Right renal pelvis (tissue), 4 donors: ENCODE measurements around the gene RUSC2. TPM values are rescaled to one million over a fixed set of nuclear protein-coding genes. Genes with fewer than 3 reads are reported as not detected.
"Not testable (repeated sequence)": the region's sequence is repeated elsewhere in the genome, so short reads cannot be mapped to it uniquely, and the experiment has no call there.

Source experiments
- DNase-seq, 4 donors: peaks; one replicate each; pipeline ENCODE4 v3.0.0-alpha.2; 2013; ENCODE audit warnings: low read depth in 4 of 4, low spot score in 3 of 4, missing footprints in 1 of 4
- polyA plus RNA-seq, 4 donors: library from polyadenylated mRNA; unstranded; fragments of 120-200 nt; gene quantifications; one replicate each; pipeline ENCODE4 v1.2.1, GENCODE V29; 2013; ENCODE audit not compliant: insufficient read length in 4 of 4

The RUSC2 gene
- polyA plus RNA-seq, 4 donors = 17.7 to 20.7 (median 19.2) TPM

- peak in 1 of 4 donors; percentile 18 for DNase-seq
Observed at GRCh38 chr9:35490155-35490909, 421 bp downstream of the RUSC2 start.

DNA sequence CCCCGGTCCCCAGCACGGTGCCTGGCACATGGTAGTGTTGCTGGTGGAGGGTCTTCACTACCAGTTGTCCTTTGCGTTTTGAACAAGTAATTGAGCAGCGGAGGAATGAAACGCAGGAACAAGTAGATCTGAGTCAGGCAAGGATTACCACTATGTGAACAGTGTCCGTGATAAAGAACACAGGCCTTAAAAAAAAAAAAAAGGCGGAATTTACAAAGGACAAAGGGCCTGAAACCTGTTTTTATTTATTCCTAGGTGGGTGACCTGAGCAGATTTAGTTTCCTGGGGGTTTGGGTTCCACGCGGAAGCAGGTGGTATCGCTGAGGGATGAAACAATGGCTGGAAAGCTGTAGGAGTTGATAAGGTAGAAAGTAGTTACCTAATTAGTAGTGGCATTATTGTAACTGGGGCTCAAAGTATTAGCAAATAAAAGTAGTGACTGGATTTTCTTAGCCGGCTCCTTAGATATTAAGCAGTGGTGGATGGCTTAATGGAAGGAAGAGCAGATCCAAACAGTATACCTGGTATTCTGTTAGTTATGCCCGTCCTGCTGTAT is 1.1 kb downstream of the RUSC2 start:
- no peak for DNase-seq

DNA sequence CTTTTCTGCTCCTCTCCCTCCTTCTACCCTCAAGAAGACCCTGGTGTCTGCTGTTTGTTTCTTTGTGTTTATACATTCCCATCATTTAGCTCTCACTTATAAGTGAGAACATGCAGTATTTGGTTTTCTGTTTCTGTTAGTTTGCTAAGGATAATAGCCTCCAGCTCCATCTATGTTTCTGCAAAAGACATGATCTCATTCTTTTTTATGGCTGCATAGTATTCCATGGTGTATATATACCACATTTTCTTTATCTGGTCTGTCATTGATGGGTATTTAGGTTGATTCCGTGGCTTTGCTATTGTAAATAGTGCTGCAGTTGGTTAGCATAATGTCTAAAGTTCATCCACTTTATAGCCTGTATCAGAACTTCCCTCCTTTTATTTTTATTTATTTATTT is 3.2 kb downstream of the RUSC2 start:
- not testable (repeated sequence) for DNase-seq

- DNase-seq = no peak
Observed at GRCh38 chr9:35495984-35496383, 6.1 kb downstream of the RUSC2 start.

DNA sequence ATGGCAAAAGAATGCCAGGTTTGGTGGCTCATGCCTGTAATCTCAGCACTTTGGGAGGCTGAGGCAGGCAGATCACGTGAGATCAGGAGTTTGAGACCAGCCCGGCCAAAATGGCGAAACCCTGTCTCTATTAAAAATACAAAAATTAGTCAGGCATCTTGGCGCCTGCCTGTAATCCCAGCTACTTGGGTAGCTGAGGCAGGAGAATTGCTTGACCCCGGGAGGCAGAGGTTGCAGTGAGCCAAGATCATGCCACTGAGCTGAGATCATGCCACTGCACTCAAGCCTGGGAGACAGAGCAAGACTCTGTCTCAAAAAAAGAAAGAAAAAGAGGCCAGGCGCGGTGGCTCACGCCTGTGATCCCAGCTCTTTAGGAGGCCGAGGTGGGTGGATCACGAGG is 8.3 kb downstream of the RUSC2 start:
- DNase-seq = not testable (repeated sequence)

DNA sequence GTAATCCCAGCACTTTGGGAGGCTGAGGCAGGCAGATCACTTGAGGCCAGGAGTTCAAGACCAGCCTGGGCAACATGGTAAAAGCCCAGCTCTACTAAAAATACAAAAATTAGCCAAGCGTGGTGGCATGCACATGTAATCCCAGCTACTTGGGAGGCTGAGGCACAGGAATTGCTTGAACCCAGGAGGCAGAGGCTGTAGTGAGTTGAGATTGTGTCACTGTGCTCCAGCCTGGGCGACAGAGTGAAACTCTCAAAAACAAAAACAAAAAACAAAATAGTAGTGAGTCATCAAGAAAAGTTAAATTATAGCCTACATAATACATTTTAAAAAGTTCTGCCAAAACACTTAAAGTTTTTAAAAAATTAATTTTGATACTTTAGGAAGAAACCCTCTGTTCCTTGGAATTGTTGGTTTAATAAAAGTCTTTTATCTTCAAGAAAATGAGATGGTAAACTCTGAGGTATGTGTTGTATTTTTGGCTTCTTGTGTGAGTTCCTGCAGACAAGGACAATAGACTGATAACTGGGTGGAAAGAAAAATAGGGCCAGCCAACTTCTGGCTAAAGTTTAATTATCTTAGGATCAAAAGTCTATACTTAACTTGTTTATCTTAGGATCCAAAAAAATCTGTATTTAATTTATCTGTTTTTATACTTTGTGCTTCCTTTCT is 9.3 kb downstream of the RUSC2 start:
- no peak for DNase-seq

GRCh38 chr9:35499701-35500030 is 9.8 kb downstream of the RUSC2 start:
- DNase-seq = no peak

GRCh38 chr9:35500130-35500748 is 10.3 kb downstream of the RUSC2 start:
- DNase-seq = no peak

- no peak for DNase-seq
Observed at GRCh38 chr9:35501946-35502345, 12.0 kb downstream of the RUSC2 start.

GRCh38 chr9:35506359-35506758 is 16.4 kb downstream of the RUSC2 start:
- no peak for DNase-seq

GRCh38 chr9:35508069-35508468 is 18.2 kb downstream of the RUSC2 start:
- DNase-seq = no peak

DNA sequence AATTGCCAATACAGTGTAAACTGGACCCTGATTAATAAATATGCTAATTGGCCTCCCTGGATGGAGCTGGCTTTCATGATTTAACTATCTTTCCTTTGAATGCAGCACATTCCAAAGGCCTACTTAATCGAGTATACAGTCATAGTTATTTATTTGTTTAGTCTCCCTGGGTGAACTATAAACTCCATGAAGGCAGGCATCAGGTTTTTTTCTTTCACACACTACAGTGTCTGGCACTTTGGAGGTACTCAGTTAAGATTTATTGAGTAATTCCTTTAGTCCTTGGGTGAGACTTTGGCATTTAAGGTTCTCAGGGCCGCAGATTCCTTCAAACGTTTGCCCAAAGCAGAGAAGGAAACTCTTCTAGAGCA is 20.5 kb downstream of the RUSC2 start:
- DNase-seq = no peak

DNA sequence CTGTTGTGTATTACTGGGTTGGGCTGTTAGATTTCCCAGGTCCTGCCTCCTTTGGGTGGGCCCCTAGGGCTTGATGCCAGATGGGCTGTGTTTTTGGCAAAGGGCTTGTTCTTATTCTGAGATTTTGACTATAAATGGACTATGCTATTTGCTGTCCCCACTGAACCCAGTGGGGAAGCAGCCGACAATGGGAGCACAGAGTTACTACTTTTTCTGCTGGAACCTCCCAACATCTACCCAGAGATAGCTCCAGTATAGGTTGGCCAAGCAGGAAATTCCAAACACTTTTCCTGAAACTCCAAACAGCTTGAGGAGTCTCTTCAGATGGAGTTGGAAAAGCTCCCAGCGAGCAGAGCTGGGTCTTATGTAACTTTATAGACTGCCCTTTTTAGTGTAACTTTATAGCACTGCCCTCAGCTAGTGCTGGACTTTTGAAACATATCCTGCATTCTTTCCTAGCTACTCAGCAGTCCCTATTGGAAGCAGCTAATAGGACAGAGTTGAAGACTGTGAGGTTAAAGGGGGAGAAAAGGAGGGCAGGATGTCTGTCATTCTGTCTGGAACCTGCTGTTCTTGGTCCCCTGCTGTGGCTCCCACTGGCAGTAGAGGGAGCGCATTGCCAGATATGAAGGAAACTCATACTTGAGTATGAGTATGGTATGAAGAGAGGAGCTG is 21.0 kb downstream of the RUSC2 start:
- DNase-seq = peak in 1 of 4 donors; percentile 52

GRCh38 chr9:35511453-35511852 is 21.5 kb downstream of the RUSC2 start:
- DNase-seq = no peak

DNA sequence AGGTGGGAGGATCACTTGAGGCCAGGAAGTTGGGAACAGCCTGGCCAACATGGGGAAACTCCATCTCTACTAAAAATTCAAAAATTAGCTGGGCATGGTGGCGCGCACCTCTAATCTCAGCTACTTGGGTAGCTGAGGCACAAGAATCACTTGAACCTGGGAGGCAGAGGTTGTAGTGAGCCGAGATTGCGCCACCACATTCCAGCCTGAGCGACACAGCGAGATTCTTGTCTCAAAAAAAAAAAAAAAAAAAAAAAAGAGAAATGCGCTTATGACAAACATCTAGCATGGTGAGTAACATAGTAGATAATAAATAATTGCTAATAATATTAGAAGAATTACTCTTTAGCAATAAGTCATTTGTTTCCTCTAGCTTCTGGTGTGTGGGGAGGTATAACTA is 25.9 kb downstream of the RUSC2 start:
- no peak for DNase-seq

DNA sequence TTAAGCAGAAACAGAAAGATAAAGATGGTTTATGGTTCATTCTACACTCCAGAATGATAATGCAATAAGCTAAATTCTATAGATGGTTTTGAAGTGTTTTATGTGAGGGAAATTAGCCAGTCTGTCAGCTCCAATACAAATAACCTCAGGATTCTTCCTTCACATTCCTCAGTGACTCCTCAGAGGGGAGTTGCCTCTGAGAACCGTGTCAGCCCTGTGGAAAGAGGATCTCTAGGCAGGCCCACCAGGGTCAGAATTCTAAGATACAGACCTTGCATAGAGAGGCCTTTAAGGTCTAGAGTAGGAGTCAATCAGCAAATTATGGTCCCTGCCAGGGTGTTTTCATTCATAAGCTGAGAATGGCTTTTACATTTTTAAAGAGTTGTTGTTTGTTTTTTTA is 26.6 kb downstream of the RUSC2 start:
- DNase-seq = no peak

DNA sequence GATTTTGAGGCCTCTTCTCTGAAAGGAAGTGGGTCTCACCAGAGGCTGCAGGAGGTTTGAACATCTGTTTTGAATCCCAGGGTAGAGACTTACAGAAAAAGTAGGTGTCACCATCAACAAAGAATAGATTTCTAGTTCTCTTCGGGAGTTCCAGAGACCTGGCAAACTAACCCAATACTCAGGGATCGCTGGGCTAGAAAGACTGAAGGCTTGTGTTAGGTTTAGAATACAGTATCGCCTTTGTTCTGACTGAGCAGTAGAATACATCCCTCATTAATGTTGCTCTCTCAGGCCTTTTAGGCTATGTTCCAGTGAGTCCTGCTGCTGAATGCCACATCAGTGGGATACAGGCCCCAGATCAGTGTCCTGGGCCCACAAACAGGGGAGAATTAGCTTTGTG is 27.2 kb downstream of the RUSC2 start:
- DNase-seq = no peak

GRCh38 chr9:35517552-35518224 is 27.8 kb downstream of the RUSC2 start:
- DNase-seq = no peak

DNA sequence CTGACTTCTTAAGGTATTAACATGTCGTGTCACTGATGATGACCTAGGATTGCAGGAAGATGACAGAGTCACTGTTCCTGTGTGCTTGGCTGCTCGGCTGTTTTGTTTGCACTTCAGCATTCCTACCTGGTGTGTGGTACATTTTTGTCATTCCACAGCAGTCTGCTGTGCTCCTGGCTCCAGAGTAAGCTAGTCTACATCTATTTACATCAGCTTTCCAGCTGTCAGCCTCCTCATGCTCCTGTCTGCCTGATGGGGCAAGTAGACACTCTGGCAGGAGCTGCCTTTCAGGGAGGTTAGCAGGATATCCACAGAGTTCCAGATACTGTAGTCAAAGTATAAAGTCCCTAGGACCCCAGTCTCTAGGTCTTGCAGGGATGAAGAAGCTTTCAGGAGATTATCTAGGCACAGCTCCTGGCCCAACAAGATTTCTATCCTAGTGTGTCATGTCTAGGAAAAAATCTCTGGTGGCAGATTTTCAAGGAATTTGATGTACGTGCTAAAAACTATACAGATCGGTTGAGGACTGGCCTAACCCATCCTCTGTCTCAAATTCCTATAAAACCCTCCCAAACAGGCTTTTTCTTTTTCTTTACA is 28.4 kb downstream of the RUSC2 start:
- DNase-seq = no peak

- no peak for DNase-seq
Observed at GRCh38 chr9:35518981-35519679, 29.2 kb downstream of the RUSC2 start.
